Smooth muscle cell (in vitro differentiated cells): ENCODE results near the gene GRID2. TPM values are rescaled to one million over a fixed set of nuclear protein-coding genes. Genes with fewer than 3 reads are reported as not detected.

Experiments used
- DNase-seq: peaks from one replicate; lab custom pipeline; 2025; ENCODE audit not compliant: unreplicated experiment; lab: John Stamatoyannopoulos, UW
- H2AFZ ChIP-seq: fragments of 200-600 bp; sonication (generic); 2 replicates; pipeline ENCODE4 v1.6.0; 2016; ENCODE audit warnings: antibody characterized with exemption, low read depth, mild to moderate bottlenecking
- H3F3A ChIP-seq: fragments of 200-600 bp; sonication (generic); 2 replicates; pipeline ENCODE4 v1.6.0; 2017; ENCODE audit warnings: antibody characterized with exemption, low read depth
- H3K27ac ChIP-seq: fragments of 200-600 bp; sonication (generic); 2 replicates; pipeline ENCODE4 v1.5.1; 2016; ENCODE audit warnings: low read depth, mild to moderate bottlenecking
- H3K27me3 ChIP-seq: fragments of 200-600 bp; sonication (generic); 2 replicates; pipeline ENCODE4 v1.6.1; 2016; ENCODE audit warnings: low read depth, mild to moderate bottlenecking
- H3K36me3 ChIP-seq: fragments of 200-600 bp; sonication (generic); 2 replicates; pipeline ENCODE4 v1.5.1; 2016; ENCODE audit warnings: low read depth
- H3K4me1 ChIP-seq: fragments of 200-600 bp; sonication (generic); 2 replicates; pipeline ENCODE4 v1.5.1; 2016; ENCODE audit warnings: low read depth
- H3K4me2 ChIP-seq: fragments of 200-600 bp; sonication (generic); 2 replicates; pipeline ENCODE4 v1.6.0; 2016; ENCODE audit warnings: mild to moderate bottlenecking
- H3K4me3 ChIP-seq: fragments of 200-600 bp; sonication (generic); 2 replicates; pipeline ENCODE4 v1.5.1; 2016; ENCODE audit warnings: mild to moderate bottlenecking
- H3K79me2 ChIP-seq: fragments of 200-600 bp; sonication (generic); 2 replicates; pipeline ENCODE4 v1.6.0; 2016; ENCODE audit warnings: low read depth, mild to moderate bottlenecking
- H3K9ac ChIP-seq: fragments of 200-600 bp; sonication (generic); 2 replicates; pipeline ENCODE4 v1.6.0; 2016; ENCODE audit warnings: low read depth
- H3K9me3 ChIP-seq: fragments of 200-600 bp; sonication (generic); replicated peaks from 2 replicates; pipeline ENCODE4 v1.5.1; 2016; ENCODE audit warnings: low read depth
- H4K20me1 ChIP-seq: fragments of 200-600 bp; sonication (generic); 2 replicates; pipeline ENCODE4 v1.6.0; 2016; ENCODE audit warnings: low read depth
- CTCF ChIP-seq: fragments of 200-600 bp; sonication (generic); IDR thresholded peaks from 2 replicates; pipeline ENCODE4 v1.5.1; 2017; ENCODE audit warnings: borderline replicate concordance, mild to moderate bottlenecking, antibody characterized with exemption; ENCODE audit not compliant: insufficient read depth, poor library complexity, severe bottlenecking
- WGBS: methylation state at CpG from one replicate; pipeline ENCODE4 v1.1.7; 2016; ENCODE audit warnings: low lambda C conversion rate; 5-methylcytosine and 5-hydroxymethylcytosine counted together
- polyA plus RNA-seq: library from polyadenylated mRNA; unstranded; fragments of >200 nt; fragmentation: Nextera tagmentation; extraction: Ambion mirVana; gene quantifications from 2 replicates; pipeline ENCODE4 v1.2.1, GENCODE V29; 2016
- total RNA-seq: library from RNA; depleted of rRNA; stranded (reverse); fragments of >200 nt; gene quantifications from 2 replicates; pipeline ENCODE4 v1.2.3, GENCODE V29; 2014

Gene GRID2
- total and polyA plus RNA-seq, 2 experiments from 2014 or later: 1.2 TPM; not detected in 1

GRCh38 chr4:92961881-92962280 lies 658.1 kb downstream of the GRID2 start:
- no peaks in the 10 kb centered on the region for H3K4me1 ChIP-seq
- no peak for DNase-seq
- H4K20me1 ChIP-seq: no peaks in the 10 kb centered on the region
- no peak overlapping the region for H3K9ac ChIP-seq
- no peak for TF ChIP-seq CTCF
- H3F3A ChIP-seq: no peaks in the 10 kb centered on the region
- H3K4me3 ChIP-seq: no peak overlapping the region
- no peaks in the 10 kb centered on the region for H3K9me3 ChIP-seq
- H3K27ac ChIP-seq: no peak overlapping the region
- H3K4me2 ChIP-seq: no peak overlapping the region
- H3K36me3 ChIP-seq: no peaks in the 10 kb centered on the region
- no peak overlapping the region for H2AFZ ChIP-seq
- H3K27me3 ChIP-seq: no peaks in the 10 kb centered on the region
- H3K79me2 ChIP-seq: no peaks in the 10 kb centered on the region
- WGBS: 93% methylated on average over 2 of the region's 2 CpGs

GRCh38 chr4:92962831-92963230 lies 659.1 kb downstream of the GRID2 start:
- no peaks in the 10 kb centered on the region for H3K36me3 ChIP-seq

GRCh38 chr4:92968556-92968955 lies 664.8 kb downstream of the GRID2 start:
- WGBS: 55% methylated on average over 1 of the region's 1 CpG
- no peak overlapping the region for H3K4me3 ChIP-seq
- H3K36me3 ChIP-seq: no peaks in the 10 kb centered on the region
- peak overlapping the region; percentile 86 for H3K27ac ChIP-seq
- no peak overlapping the region for H2AFZ ChIP-seq
- H3K9ac ChIP-seq: no peak overlapping the region
- no peaks in the 10 kb centered on the region for H3K9me3 ChIP-seq
- H3K4me1 ChIP-seq: peaks cover 3% of the 10 kb centered on the region
- no peak overlapping the region for H3K4me2 ChIP-seq
- no peaks in the 10 kb centered on the region for H3F3A ChIP-seq
- TF ChIP-seq CTCF: no peak
- H3K79me2 ChIP-seq: no peaks in the 10 kb centered on the region
- no peaks in the 10 kb centered on the region for H4K20me1 ChIP-seq
- no peaks in the 10 kb centered on the region for H3K27me3 ChIP-seq
- no peak for DNase-seq

More at GRCh38 chr4:92962831-92963230, 659.1 kb downstream of the GRID2 start:
- Histone ChIP-seq H2AFZ (no peak overlapping the region), H3K9ac (no peak overlapping the region), H3K27me3 (no peaks in the 10 kb centered on the region), H3K4me2 (no peak overlapping the region), H3K9me3 (no peaks in the 10 kb centered on the region), H3K27ac (no peak overlapping the region), H3F3A (no peaks in the 10 kb centered on the region), H3K4me3 (no peak overlapping the region), H4K20me1 (no peaks in the 10 kb centered on the region), H3K79me2 (no peaks in the 10 kb centered on the region), H3K4me1 (no peaks in the 10 kb centered on the region)
- no peak for TF ChIP-seq CTCF
- 94% methylated on average over 2 of the region's 2 CpGs for WGBS
- DNase-seq: no peak

- H3K79me2 ChIP-seq: no peaks in the 10 kb centered on the region
- H4K20me1 ChIP-seq: no peaks in the 10 kb centered on the region
- H3F3A ChIP-seq: no peaks in the 10 kb centered on the region
- WGBS: 95% methylated on average over 1 of the region's 1 CpG
- H3K9ac ChIP-seq: no peak overlapping the region
- peak overlapping the region; percentile 86 for H3K27ac ChIP-seq
- no peaks in the 10 kb centered on the region for H3K27me3 ChIP-seq
- H3K9me3 ChIP-seq: no peaks in the 10 kb centered on the region
- no peak for DNase-seq
- no peaks in the 10 kb centered on the region for H3K36me3 ChIP-seq
- TF ChIP-seq CTCF: no peak
- H3K4me3 ChIP-seq: no peak overlapping the region
- peaks cover 3% of the 10 kb centered on the region for H3K4me1 ChIP-seq
- H2AFZ ChIP-seq: no peak overlapping the region
- H3K4me2 ChIP-seq: peak overlapping the region; percentile 61
Observed at GRCh38 chr4:92968996-92969395, 665.2 kb downstream of the GRID2 start.
